GM10847 (cell line): ENCODE measurements around the gene SGMS1.

Experiments used
- POLR2A ChIP-seq: IDR thresholded peaks from 2 replicates; pipeline ENCODE4 v1.6.1; 2011; ENCODE audit not compliant: insufficient read length; ENCODE audit errors: extremely low read depth

Gene SGMS1

GRCh38 chr10:50623663-50624412, at the start of gene SGMS1:
TSS of gene SGMS1 (minus strand) at chr10:50623956. CDS start at chr10:50344114, 279,842 bp downstream.
- TF ChIP-seq POLR2A, result peak; percentile 63

GRCh38 chr10:50658165-50658564, 34.4 kb upstream of the SGMS1 start:
- TF ChIP-seq POLR2A, result no peak

- TF ChIP-seq POLR2A, result no peak
These were observed 30.0 kb upstream of the SGMS1 start for GRCh38 chr10:50653758-50654157.

- no peak for TF ChIP-seq POLR2A
These were observed 29.4 kb upstream of the SGMS1 start for GRCh38 chr10:50653142-50653541.

- TF ChIP-seq POLR2A, result no peak
These were observed 28.1 kb upstream of the SGMS1 start for GRCh38 chr10:50651808-50652207.

GRCh38 chr10:50650481-50650880, 26.7 kb upstream of the SGMS1 start:
- no peak for TF ChIP-seq POLR2A

GRCh38 chr10:50648935-50649227, 25.1 kb upstream of the SGMS1 start:
- TF ChIP-seq POLR2A, result no peak

GRCh38 chr10:50648089-50648934, 24.6 kb upstream of the SGMS1 start:
- TF ChIP-seq POLR2A, result no peak

- TF ChIP-seq POLR2A, result no peak
These were observed 21.5 kb upstream of the SGMS1 start for GRCh38 chr10:50645236-50645635.

GRCh38 chr10:50641626-50642025, 17.9 kb upstream of the SGMS1 start:
- TF ChIP-seq POLR2A, result no peak

- no peak for TF ChIP-seq POLR2A
These were observed 16.5 kb upstream of the SGMS1 start for GRCh38 chr10:50640238-50640637.

GRCh38 chr10:50636618-50637579, 13.1 kb upstream of the SGMS1 start:
- TF ChIP-seq POLR2A, result no peak

- TF ChIP-seq POLR2A, result no peak
These were observed 11.5 kb upstream of the SGMS1 start for GRCh38 chr10:50635286-50635685.

- no peak for TF ChIP-seq POLR2A
These were observed 10.7 kb upstream of the SGMS1 start for GRCh38 chr10:50634479-50634878.

GRCh38 chr10:50631052-50631451, 7.3 kb upstream of the SGMS1 start:
- TF ChIP-seq POLR2A, result no peak
